ENCODE data around the gene SLC1A4.

SLC1A4 gene

DNA sequence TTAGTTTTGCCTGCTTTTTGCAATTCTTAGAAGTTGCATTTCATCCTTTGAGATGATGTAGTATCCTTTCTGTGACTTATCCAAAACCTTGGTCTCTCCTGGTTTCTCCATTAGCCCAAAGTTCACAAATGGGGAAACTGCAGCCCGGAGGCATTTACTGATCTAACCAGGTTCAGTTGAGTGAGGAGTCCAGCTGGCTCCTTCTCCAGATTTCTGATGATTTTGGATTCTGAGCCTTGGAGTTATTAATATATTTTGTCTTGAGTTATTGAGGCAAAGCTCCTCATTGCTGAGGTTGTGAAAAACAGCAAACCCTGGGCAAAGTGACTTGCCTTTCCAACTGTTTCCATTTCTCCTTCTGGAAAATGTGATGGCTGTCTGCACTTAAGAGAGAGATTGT is 1.7 kb downstream of the SLC1A4 start:
- no peak for TF ChIP-seq CTCF (IDR thresholded peaks at IDR 0.05)

DNA sequence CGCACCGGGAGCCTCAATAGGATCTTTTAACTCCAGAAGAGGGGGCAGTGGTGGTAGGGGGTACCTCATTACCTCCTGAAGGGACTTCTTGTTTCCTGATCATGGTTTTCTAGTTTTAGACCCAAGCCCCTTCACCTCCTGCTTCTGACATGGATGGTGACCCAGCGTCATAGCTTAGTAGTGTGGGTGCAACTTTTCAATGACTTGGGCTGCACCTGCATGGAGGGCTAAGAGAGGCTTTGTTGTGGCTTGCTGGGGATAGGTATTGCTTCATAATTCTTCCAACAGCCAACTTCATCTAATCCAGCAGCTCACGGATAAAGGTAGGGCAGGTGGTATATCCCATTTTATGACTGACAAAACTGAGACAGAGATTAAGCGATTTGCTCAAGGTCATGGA is 3.0 kb downstream of the SLC1A4 start:
- no peak for TF ChIP-seq CTCF (IDR thresholded peaks at IDR 0.05)

DNA sequence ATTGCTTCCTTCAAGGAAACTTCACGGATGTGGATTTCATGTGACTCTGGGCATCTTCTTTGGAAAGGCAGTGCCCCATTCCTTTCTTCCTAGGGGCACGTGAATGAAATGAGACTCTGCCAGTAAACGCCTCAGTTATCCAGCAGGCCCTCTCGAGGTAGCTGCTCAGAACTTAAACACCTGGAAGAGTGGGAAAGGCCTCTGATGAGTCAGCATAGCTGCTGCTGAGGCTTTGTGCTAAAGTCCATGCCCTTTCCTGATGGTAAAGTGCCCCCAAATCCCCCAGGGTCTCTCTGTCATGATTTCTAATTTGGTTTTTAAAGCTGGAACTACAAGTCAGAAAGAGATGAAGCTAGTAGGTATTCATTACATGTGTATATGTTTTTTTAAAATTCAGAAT is 3.8 kb downstream of the SLC1A4 start:
- no peak for TF ChIP-seq CTCF (IDR thresholded peaks at IDR 0.05)

DNA sequence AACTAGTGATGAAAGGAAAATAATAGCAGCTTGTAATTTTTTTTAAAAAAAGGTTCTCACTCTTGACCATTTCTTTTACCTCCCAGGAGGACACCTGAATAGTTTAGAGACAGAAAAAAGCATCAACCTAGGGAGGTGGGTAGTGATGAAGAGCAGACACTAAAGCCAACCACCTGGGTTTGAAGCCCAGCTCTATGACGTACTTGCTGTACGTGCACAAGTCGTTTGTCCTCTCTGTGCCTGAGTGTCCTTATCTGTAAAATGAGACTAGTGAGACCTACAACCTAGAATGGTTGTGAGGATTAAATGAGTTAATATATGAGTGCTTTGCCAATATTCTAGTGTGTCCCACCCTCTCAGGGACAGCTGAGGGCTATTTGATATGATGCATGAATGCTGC is 5.8 kb downstream of the SLC1A4 start:
- TF ChIP-seq CTCF (IDR thresholded peaks at IDR 0.05), result no peak

GRCh38 chr2:64996871-64997307 is 7.7 kb downstream of the SLC1A4 start:
- no peak for TF ChIP-seq CTCF (IDR thresholded peaks at IDR 0.05)

- TF ChIP-seq CTCF (IDR thresholded peaks at IDR 0.05), result no peak
Measured at GRCh38 chr2:64998658-64999061, 9.5 kb downstream of the SLC1A4 start.

DNA sequence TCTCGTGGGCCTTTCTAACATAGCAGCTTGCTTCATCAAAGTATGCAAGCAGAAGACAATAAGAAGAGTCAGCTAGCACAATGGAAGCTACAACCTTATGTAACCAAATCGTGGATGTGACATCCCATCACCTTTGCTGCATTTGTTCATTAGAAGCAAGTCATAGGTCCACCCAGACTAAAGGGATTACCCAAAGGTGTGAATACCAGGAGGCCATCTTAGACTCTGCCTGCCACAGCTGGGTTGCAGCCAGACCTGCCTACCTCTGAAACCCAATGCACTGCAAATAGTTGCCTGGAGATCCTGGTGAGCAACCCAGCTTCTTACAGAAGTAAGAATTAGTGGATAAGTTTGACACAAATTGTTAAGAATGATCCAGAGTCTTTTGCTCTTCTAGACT is 10.6 kb downstream of the SLC1A4 start:
- TF ChIP-seq CTCF (IDR thresholded peaks at IDR 0.05), result no peak

GRCh38 chr2:65000644-65001043 is 11.4 kb downstream of the SLC1A4 start:
- TF ChIP-seq CTCF (IDR thresholded peaks at IDR 0.05), result no peak
